ENCODE results near the gene WWP2. TPM values are rescaled to one million over a fixed set of nuclear protein-coding genes. Genes with fewer than 3 reads are reported as not detected.

The WWP2 gene
- total RNA-seq, 1 experiment from 2014 or later = 40.2 TPM

DNA sequence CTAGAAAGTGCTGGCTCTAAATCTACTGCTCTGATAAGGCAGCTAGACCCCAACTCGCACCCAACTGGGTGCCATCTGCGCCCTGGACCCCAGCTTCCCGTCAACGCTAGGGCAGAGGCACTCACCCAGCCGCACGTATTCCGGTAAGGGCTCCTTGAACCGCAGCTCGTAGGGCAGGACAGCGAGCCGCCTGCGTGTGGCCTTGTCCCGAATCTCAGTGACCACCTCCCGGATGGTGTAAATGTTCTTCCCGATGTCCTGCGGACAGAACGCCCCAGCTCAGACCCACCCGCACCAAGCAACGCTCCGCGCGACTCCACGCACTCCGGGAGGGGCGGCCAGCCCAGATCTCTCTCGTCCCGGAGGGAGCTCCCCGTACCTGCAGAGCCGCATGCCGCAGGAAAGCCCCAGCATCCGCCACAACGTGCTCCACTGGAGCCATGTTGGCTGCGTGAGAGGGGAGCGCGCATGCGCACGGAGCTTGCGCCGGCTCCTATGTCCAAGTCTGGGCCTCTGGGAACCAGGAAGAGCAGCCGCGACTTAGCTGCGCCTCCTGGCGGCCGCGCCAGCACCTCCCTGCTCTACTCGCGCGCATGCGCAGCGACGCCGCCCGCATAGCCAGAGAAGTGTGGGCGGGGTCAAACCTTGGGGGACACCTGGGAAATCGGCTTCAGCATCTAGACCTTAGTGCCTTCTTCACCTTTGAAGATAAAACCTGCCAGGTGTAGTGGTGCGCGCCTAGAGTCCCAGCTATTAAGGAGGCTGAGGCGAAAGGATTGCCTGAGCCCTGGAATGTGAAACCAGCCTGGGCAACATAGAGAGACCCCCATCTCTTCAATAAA is 7.4 kb upstream of the WWP2 start, which contains the start of gene NOB1:
Gene NOB1 (minus strand): TSS at position 458 of the 842 bp plus-strand sequence. CDS start 16 bp downstream, at position 442.
- peak within 1 kb of the TSS; percentile 98 to 100 for H3K4me3 Mint-ChIP-seq
- Histone ChIP-seq H3K23me2 (ENCODE audit: insufficient read length, low read depth, low read length, poor library complexity, severe bottlenecking) (no peaks in the 10 kb centered on the region), H3K14ac (ENCODE audit: insufficient read depth, low read length) (peak within 1 kb of the TSS; percentile 92), H2BK15ac (ENCODE audit: low read depth, low read length) (no peak within 1 kb of the TSS), H2BK20ac (ENCODE audit: low read depth, low read length, poor library complexity, severe bottlenecking) (no peak within 1 kb of the TSS), H3T11ph (ENCODE audit: low read length) (no peak within 1 kb of the TSS), H3K9me3 (ENCODE audit: control insufficient read depth, low read depth, low read length) (no peaks in the 10 kb centered on the region), H2BK120ac (ENCODE audit: low read depth, low read length, poor library complexity, severe bottlenecking) (no peak within 1 kb of the TSS), H3K4me1 (ENCODE audit: insufficient read depth, low read length) (no peaks in the 10 kb centered on the region; the same call in 1 of the 2 replicates), H3K18ac (ENCODE audit: insufficient read length, low read depth, low read length) (peak within 1 kb of the TSS; percentile 73), H3K79me1 (ENCODE audit: insufficient read depth, low read depth, low read length, poor library complexity, severe bottlenecking) (no peaks in the 10 kb centered on the region), H4K8ac (replicated peaks; ENCODE audit: insufficient read length, low read depth, low read length) (peak within 1 kb of the TSS; percentile 17), H3K9ac (ENCODE audit: extremely low read depth, insufficient read length, low read length) (peak within 1 kb of the TSS; percentile 92), H3K4ac (ENCODE audit: low read depth, low read length) (no peak within 1 kb of the TSS), H3K23ac (ENCODE audit: insufficient read length, low read depth, low read length) (no peak within 1 kb of the TSS), H4K91ac (ENCODE audit: insufficient read length, low read depth, low read length) (no peak within 1 kb of the TSS), H3K56ac (ENCODE audit: insufficient read length, low read depth, low read length) (no peak within 1 kb of the TSS), H4K5ac (ENCODE audit: insufficient read length, low read depth, low read length) (peak within 1 kb of the TSS; percentile 15), H2BK5ac (ENCODE audit: insufficient read length, low read length) (no peak within 1 kb of the TSS), H3K27ac (ENCODE audit: insufficient read length, low read depth, low read length) (no peak within 1 kb of the TSS), H2BK12ac (ENCODE audit: insufficient read length, low read depth, low read length) (no peak within 1 kb of the TSS), H4K20me1 (ENCODE audit: control insufficient read depth, insufficient read depth, insufficient read length) (no peaks in the 10 kb centered on the region), H3K27me3 (ENCODE audit: insufficient read depth, low read length) (no peaks in the 10 kb centered on the region), H3K4me2 (ENCODE audit: insufficient read depth, insufficient read length, low read length) (peak within 1 kb of the TSS; percentile 93), H2AK5ac (ENCODE audit: insufficient read length, low read length) (no peak within 1 kb of the TSS), H3K79me2 (ENCODE audit: insufficient read depth, low read length) (peaks cover 15% of the 10 kb centered on the region; the same call in 1 of the 2 replicates), H2AFZ (ENCODE audit: low read length) (no peak within 1 kb of the TSS)
- WGBS (ENCODE audit: extremely low coverage, insufficient read length, low lambda C conversion rate) = no CpG with 5 or more reads among the region's 58 CpGs
- H3K9me3 Mint-ChIP-seq = no peaks in the 10 kb centered on the region; a peak in 1 of 5 replicates
- peaks cover 7 to 8% of the 10 kb centered on the region in 2 experiments for H3K4me1 Mint-ChIP-seq
- DNase-seq = peak; percentile 99
- peak within 1 kb of the TSS; percentile 97 to 100 (median 99) for H3K27ac Mint-ChIP-seq
- TF ChIP-seq, protein P1, sequence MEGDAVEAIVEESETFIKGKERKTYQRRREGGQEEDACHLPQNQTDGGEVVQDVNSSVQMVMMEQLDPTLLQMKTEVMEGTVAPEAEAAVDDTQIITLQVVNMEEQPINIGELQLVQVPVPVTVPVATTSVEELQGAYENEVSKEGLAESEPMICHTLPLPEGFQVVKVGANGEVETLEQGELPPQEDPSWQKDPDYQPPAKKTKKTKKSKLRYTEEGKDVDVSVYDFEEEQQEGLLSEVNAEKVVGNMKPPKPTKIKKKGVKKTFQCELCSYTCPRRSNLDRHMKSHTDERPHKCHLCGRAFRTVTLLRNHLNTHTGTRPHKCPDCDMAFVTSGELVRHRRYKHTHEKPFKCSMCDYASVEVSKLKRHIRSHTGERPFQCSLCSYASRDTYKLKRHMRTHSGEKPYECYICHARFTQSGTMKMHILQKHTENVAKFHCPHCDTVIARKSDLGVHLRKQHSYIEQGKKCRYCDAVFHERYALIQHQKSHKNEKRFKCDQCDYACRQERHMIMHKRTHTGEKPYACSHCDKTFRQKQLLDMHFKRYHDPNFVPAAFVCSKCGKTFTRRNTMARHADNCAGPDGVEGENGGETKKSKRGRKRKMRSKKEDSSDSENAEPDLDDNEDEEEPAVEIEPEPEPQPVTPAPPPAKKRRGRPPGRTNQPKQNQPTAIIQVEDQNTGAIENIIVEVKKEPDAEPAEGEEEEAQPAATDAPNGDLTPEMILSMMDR (conservative IDR thresholded peaks at IDR 0.05) = peak; percentile 98
- peaks cover 17 to 40% (median 33%) of the 10 kb centered on the region in 3 experiments for H3K36me3 Mint-ChIP-seq (ENCODE audit: insufficient read depth in 1 of 3, low read depth in 3 of 3)
- peaks cover 10% of the 10 kb centered on the region for H3K27me3 Mint-ChIP-seq (ENCODE audit: low read depth)

Data from H9 (cell line).